Nephron progenitor cell (in vitro differentiated cells): ENCODE measurements around the gene NECTIN1.
A peak's percentile ranks its signal among the peaks of the same experiment; 100 is the strongest.

Experiments used
- DNase-seq: peaks from one replicate; pipeline ENCODE4 v3.0.0; 2021
- H3K27ac Mint-ChIP-seq: 2 replicates; pipeline ENCODE4 v1.8.0; 2021; ENCODE audit warnings: mild to moderate bottlenecking, moderate library complexity, mixed read lengths
- H3K27me3 Mint-ChIP-seq: 2 replicates; pipeline ENCODE4 v1.8.0; 2021; ENCODE audit warnings: mild to moderate bottlenecking, low read depth, mixed read lengths; ENCODE audit not compliant: poor library complexity
- H3K36me3 Mint-ChIP-seq: 2 replicates; pipeline ENCODE4 v1.8.0; 2021; ENCODE audit warnings: low read depth, mixed read lengths
- H3K4me1 Mint-ChIP-seq: 2 replicates; pipeline ENCODE4 v1.8.0; 2021; ENCODE audit warnings: mixed read lengths
- H3K4me3 Mint-ChIP-seq: 2 replicates; pipeline ENCODE4 v1.8.0; 2021; ENCODE audit warnings: mild to moderate bottlenecking, moderate library complexity, mixed read lengths
- H3K9me3 Mint-ChIP-seq: 2 replicates; pipeline ENCODE4 v1.8.0; 2021; ENCODE audit warnings: mild to moderate bottlenecking, moderate library complexity, mixed read lengths
- TF ChIP-seq, protein P1 (sequence below): fragments of 200-600 bp; sonication (generic); IDR thresholded peaks from 2 replicates; pipeline ENCODE4 v1.5.0; 2021; ENCODE audit warnings: antibody characterized with exemption

Gene NECTIN1

DNA sequence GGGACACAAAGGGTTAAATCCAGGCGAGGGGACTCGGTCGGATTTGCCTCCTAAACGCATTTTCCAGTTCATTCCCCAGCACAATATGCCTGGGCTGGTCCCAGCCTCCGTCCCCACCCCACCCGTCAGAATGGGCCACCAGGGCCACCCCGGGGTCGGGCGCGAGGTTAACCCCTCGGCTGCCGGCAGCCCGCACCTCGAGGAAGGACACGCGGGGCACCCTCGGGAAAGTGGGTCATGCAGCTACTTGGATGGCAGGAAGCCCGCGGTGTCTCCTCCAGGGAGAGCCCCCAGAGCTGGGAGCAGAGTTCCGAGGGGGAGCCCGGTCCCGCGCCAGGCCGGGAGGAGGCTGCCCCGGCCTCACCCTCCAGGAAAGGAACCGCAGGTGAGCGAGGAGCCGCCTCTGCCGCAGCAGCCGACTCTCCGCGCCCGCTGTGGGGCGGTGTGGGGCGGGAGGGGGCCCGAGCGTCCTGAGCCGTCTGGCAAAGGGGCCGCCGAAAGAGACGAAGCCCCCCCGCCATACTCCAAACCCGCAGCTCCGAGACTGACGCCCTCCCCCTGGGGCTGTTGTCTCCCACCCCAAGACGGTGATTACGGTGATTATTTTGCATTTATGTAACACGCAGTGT, 1.4 kb downstream of the NECTIN1 start:
- H3K27me3 Mint-ChIP-seq = peaks cover 32% of the 10 kb centered on the region
- H3K9me3 Mint-ChIP-seq = no peaks in the 10 kb centered on the region
- peak overlapping the region; percentile 94 for H3K4me3 Mint-ChIP-seq
- TF ChIP-seq, protein P1, sequence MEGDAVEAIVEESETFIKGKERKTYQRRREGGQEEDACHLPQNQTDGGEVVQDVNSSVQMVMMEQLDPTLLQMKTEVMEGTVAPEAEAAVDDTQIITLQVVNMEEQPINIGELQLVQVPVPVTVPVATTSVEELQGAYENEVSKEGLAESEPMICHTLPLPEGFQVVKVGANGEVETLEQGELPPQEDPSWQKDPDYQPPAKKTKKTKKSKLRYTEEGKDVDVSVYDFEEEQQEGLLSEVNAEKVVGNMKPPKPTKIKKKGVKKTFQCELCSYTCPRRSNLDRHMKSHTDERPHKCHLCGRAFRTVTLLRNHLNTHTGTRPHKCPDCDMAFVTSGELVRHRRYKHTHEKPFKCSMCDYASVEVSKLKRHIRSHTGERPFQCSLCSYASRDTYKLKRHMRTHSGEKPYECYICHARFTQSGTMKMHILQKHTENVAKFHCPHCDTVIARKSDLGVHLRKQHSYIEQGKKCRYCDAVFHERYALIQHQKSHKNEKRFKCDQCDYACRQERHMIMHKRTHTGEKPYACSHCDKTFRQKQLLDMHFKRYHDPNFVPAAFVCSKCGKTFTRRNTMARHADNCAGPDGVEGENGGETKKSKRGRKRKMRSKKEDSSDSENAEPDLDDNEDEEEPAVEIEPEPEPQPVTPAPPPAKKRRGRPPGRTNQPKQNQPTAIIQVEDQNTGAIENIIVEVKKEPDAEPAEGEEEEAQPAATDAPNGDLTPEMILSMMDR = no peak
- H3K36me3 Mint-ChIP-seq = no peaks in the 10 kb centered on the region
- peak; percentile 63 for DNase-seq
- H3K27ac Mint-ChIP-seq = peak overlapping the region; percentile 86
- peaks cover 56% of the 10 kb centered on the region for H3K4me1 Mint-ChIP-seq

DNA sequence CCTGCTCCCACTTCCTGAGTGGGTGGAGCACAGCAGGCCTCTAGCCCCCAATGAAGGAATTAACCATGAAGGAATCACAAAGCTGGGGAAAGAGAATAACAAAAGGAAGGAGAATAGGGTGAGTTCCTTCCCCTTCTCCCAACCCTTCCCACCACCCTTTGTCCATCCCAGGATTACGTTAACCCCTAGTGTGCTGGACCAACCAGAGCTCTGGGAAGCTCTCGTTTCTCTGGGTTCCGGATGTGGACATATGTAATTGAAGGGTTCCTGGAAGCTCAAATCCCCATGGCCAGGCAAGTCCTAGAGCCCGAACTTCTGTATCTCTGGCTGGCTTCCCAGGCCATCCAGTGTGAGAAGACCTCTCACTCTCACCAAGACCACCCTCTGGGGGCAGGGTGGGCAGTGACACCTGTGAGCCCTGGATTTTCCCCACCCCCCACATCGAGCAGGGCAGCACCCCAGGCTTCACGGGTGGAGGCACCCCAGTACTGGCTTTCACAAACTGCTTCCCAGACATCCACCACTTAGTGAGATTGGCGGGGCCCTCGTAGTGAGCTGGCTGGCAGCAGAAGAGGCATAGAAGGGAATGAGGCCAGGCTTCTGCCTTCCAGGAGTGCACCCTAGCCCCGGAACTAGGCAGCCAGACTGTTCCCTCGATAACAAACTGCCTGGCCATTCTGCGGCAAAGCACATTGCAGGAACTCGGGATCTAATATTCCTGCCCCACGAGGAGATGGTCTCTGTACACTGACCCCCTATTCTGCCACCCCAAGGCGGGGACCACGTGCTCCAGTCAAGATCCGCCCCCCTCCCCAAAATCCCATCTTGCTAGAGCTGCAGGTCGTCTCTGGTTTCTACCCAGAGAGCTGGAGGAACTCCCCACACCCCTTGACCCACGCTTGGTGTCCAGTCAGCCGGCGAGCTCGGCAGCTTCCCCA, 2.1 kb downstream of the NECTIN1 start:
- TF ChIP-seq, protein P1 = no peak
- H3K27ac Mint-ChIP-seq = no peak overlapping the region

DNA sequence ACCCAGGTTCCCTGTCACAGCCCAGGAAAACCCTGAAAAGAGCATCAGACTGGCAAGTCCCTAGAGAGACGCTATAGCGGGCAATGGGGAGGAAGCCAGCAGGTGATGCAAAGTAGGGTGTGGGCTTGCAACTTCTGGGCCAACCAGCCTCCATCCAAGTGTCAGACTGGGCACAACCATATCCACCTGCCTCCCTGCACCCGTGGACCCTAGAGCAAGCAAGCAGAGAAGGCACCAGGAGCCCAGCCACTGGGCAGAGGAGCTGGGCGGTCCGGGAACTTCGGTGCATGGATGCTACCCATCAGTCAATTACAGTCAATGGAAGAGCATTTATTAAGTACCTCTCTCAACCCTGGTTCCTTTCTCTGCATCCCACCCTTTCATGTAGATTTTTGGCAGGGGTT, 2.8 kb downstream of the NECTIN1 start:
- no peak for DNase-seq
- Mint-ChIP-seq H3K27ac (no peak overlapping the region), H3K27me3 (peaks cover 25% of the 10 kb centered on the region), H3K4me3 (peak overlapping the region; percentile 86), H3K9me3 (no peaks in the 10 kb centered on the region), H3K36me3 (no peaks in the 10 kb centered on the region), H3K4me1 (peaks cover 71% of the 10 kb centered on the region)
- TF ChIP-seq, protein P1 = no peak

More for the DNA sequence above, 2.1 kb downstream of the NECTIN1 start:
- no peak for DNase-seq
- H3K4me1 Mint-ChIP-seq = peaks cover 64% of the 10 kb centered on the region
- no peaks in the 10 kb centered on the region for H3K9me3 Mint-ChIP-seq
- peak overlapping the region; percentile 86 for H3K4me3 Mint-ChIP-seq
- no peaks in the 10 kb centered on the region for H3K36me3 Mint-ChIP-seq
- H3K27me3 Mint-ChIP-seq = peaks cover 32% of the 10 kb centered on the region

DNA sequence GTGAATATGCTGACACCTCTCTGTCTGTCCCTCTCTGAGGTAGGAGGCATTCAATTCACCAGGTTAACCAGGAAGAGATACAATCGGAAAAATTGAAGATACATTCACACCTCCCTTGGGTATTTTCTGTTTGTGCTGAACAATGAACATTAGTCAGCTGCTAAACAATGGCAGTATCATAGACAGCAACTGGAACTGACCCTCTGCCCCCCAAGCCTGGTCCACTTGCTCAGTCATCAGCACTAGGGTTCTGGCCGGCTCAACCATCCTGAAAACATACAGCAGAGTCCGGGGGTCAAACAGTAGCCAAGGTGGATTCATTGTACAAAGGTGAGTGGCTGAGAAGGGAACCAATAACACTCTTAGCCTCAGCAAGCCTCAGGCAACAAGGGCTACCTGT, 4.0 kb downstream of the NECTIN1 start:
- Mint-ChIP-seq H3K4me1 (peaks cover 75% of the 10 kb centered on the region), H3K9me3 (no peaks in the 10 kb centered on the region), H3K36me3 (no peaks in the 10 kb centered on the region), H3K4me3 (no peak overlapping the region), H3K27me3 (peaks cover 14% of the 10 kb centered on the region), H3K27ac (no peak overlapping the region)
- TF ChIP-seq, protein P1 = no peak
- no peak for DNase-seq

DNA sequence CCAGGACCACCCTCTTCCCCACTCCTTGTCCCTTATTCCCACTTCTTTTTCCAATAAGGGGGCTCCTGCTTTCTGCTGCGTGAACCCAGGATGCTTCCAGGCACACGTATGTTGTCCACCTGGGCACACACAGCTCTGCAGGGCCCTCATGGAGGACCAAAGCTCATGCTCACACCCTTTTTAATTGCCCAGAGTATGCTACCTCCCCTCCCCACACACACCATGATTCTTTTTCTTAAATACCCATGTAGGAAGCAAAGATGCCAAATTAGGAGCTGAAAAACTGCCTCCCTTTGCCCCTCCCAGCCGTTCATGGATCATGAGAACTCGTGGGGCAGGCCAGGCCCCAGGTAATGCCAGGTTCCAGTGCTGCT, 5.1 kb downstream of the NECTIN1 start:
- H3K9me3 Mint-ChIP-seq = no peaks in the 10 kb centered on the region
- H3K4me3 Mint-ChIP-seq = peak overlapping the region; percentile 46
- TF ChIP-seq, protein P1 = no peak
- peaks cover 10% of the 10 kb centered on the region for H3K27me3 Mint-ChIP-seq
- H3K36me3 Mint-ChIP-seq = no peaks in the 10 kb centered on the region
- peak overlapping the region; percentile 6 for H3K27ac Mint-ChIP-seq
- no peak for DNase-seq
- peaks cover 84% of the 10 kb centered on the region for H3K4me1 Mint-ChIP-seq
